ENCODE data around the gene KCNT2.

GRCh38 chr1:196209265-196209664 is 399.0 kb downstream of the KCNT2 start:
- TF ChIP-seq CTCF (IDR thresholded peaks at IDR 0.05) (no peak), POLR2AphosphoS5 (IDR thresholded peaks at IDR 0.05) (no peak)
